ENCODE results near the gene EREG. TPM values are rescaled to one million over a fixed set of nuclear protein-coding genes. Genes with fewer than 3 reads are reported as not detected.

EREG gene
- total RNA-seq, 1 experiment from 2014 or later, result not detected

DNA sequence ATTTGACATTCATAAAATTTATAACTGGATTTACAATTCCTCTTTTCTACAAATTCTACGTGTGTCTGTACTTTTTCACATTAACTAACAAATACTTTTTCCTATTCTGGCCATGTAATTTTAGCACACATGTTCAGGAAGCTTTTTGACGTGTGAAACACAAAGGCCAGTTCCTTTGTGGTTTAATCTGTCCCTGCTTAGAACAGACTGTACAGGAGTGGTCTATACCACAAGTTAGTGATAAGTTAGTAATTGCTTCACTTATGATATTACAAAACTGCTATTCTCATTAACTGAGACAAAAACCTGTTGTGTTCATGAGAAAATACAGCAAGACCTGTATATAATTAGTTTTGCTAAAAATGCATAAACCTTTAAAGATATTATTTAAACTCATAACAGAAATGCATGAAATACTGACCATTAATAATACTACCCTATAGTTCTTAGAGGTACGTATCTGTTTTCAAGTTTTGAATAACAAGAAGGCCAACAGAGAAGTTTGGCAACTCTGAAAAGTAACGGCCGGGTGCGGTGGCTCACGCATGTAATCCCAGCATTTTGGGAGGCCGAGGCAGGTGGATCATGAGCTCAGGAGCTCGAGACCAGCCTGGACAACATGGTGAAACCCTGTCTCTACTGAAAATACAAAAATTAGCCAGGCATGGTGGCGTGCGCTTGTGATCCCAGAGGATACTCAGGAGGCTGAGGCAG lies 66.3 kb downstream of the EREG start:
- H3K4me3 ChIP-seq, result no peak overlapping the region
- H3K9me3 ChIP-seq, result no peaks in the 10 kb centered on the region
- H3K27me3 ChIP-seq, result no peaks in the 10 kb centered on the region
- DNase-seq, result no peak
- no peaks in the 10 kb centered on the region for H3K36me3 ChIP-seq

DNA sequence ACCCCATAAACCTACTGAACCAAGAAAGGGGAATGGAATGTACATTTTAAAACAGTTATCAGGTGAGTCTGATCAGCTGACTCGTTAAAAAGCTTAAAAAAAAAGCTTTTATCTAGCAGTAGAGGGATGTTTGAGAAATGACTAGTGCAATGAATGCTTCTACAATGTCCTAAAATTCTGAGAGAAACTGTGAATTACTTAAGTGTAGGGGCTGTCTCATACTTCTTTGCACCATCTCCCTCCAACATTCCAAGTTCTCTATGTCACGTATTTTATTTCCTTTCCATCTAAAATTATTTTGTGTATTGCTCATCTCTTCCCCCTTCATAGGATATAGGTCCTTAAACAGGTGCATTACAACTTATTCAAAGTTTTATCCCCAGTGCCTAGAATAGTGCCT lies 68.1 kb downstream of the EREG start:
- no peak overlapping the region for H3K4me3 ChIP-seq
- DNase-seq, result no peak
- no peaks in the 10 kb centered on the region for H3K9me3 ChIP-seq
- H3K27me3 ChIP-seq, result no peaks in the 10 kb centered on the region
- no peaks in the 10 kb centered on the region for H3K36me3 ChIP-seq

DNA sequence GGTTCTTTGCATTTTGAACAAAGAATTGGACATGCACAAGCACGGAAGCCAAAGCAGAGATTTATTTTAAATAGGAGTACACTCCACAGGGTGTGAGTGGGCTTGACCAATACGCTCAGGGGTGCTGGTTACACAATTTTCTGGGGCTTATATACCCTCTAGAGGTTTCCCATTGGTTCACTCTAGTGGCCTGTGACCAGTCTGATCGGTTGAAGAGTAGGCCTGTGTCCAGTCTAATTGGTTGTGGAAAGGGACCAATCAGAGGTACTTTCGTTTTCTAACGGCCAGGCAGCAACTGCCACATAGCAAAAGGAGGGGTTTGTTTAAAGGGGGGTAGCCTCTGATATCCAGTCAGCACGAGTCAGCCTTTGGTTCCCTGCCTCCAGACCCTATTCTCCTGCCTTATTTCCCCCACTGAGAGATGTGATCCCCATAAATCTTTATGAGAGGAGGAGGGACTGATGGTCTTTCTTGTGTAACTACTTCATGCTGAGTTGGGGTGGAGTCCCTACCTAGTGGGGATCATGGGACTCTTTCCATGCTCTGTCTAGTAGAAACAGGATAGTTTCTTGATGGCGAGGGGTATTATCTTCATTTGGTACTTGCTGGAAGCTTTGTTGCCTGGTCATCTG lies 68.7 kb downstream of the EREG start:
- H3K9me3 ChIP-seq, result no peaks in the 10 kb centered on the region
- DNase-seq, result no peak
- H3K27me3 ChIP-seq, result no peaks in the 10 kb centered on the region
- no peak overlapping the region for H3K4me3 ChIP-seq
- H3K36me3 ChIP-seq, result no peaks in the 10 kb centered on the region

DNA sequence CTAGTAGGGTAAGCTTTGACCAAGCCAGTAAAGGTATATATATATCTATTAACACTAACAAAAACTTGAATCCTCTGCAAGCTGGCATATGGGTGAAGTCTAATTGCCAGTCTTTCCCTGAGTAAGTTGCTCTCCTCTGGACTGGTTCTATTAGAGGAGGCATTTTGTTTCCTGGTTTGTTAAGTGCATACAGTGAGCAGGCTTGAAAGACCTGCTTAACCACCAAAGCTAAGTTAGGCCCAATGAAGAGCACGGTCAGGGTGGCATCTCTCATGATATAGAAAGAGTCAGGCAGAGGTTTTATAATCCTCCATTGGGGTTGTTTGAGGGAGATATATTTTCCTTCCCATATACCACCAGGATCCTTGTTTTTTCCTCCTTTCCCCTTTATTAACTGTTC lies 70.4 kb downstream of the EREG start:
- Histone ChIP-seq H3K9me3 (no peaks in the 10 kb centered on the region), H3K27me3 (no peaks in the 10 kb centered on the region), H3K36me3 (no peaks in the 10 kb centered on the region), H3K4me3 (no peak overlapping the region)
- DNase-seq, result no peak

DNA sequence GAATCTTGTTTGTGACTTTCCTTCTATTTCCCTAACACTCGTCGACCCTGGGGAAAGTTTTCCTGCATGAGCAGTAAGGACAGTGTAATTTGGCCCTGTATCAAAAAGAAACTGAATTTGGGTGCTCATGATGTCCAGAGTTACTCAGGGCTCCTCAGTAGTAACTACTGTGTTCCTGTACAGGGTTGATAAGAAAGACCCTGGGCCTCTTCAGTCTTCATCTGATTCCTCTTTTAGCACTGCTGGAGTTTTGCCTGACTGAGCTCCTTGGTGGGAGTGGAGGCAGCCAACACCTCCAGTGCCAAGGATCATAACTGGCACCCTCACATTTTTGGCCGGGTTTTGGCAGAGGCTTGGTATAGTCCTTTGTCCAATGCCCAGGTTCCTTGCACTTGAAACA lies 72.9 kb downstream of the EREG start:
- no peaks in the 10 kb centered on the region for H3K36me3 ChIP-seq
- H3K4me3 ChIP-seq, result no peak overlapping the region
- DNase-seq, result no peak
- H3K27me3 ChIP-seq, result no peaks in the 10 kb centered on the region
- H3K9me3 ChIP-seq, result no peaks in the 10 kb centered on the region

Other genes starting within 250 kb of the EREG start
- gene MTHFD2L, start 207.0 kb upstream of the EREG start, total RNA-seq (2014; rRNA removed; shearing (Covaris generic); ENCODE audit: low replicate concordance), result 6.7 and 21.3 TPM in 2 replicates
- gene EPGN, start 56.7 kb upstream of the EREG start, total RNA-seq (2014; rRNA removed; shearing (Covaris generic); ENCODE audit: low replicate concordance), result not detected in 2 replicates
- gene AREG, start 80.0 kb downstream of the EREG start, total RNA-seq (2014; rRNA removed; shearing (Covaris generic); ENCODE audit: low replicate concordance), result not detected in 2 replicates

Data from MG63 (cell line).